GM12874 (cell line): Measurements from ENCODE around the gene SSBP2.

Source experiments
- TF ChIP-seq, protein P1 (sequence below): IDR thresholded peaks from 2 replicates; pipeline ENCODE4 v1.5.1; 2011; ENCODE audit warnings: low read depth, mild to moderate bottlenecking, control low read depth, low read length, moderate library complexity; ENCODE audit not compliant: insufficient read depth

SSBP2 gene

DNA sequence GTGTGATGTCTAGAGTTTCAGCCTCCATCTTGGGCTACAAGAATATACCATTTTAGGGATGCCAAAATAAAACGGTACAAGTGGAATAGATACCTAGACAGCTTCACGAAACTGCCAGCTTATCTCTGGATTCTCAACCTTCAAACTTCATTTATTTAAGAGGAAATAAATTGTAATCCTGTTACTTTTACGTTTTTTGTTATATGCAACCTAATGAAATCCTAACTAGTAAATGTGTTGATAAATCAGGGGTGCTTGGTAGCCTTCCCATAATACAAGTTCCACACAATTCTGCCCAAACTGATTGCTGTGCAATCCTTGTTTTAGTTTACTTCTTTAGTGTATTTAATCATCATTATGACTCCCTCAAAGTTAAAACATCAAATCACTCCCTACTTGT, 75.5 kb downstream of the SSBP2 start:
- TF ChIP-seq, protein P1, sequence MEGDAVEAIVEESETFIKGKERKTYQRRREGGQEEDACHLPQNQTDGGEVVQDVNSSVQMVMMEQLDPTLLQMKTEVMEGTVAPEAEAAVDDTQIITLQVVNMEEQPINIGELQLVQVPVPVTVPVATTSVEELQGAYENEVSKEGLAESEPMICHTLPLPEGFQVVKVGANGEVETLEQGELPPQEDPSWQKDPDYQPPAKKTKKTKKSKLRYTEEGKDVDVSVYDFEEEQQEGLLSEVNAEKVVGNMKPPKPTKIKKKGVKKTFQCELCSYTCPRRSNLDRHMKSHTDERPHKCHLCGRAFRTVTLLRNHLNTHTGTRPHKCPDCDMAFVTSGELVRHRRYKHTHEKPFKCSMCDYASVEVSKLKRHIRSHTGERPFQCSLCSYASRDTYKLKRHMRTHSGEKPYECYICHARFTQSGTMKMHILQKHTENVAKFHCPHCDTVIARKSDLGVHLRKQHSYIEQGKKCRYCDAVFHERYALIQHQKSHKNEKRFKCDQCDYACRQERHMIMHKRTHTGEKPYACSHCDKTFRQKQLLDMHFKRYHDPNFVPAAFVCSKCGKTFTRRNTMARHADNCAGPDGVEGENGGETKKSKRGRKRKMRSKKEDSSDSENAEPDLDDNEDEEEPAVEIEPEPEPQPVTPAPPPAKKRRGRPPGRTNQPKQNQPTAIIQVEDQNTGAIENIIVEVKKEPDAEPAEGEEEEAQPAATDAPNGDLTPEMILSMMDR = no peak

DNA sequence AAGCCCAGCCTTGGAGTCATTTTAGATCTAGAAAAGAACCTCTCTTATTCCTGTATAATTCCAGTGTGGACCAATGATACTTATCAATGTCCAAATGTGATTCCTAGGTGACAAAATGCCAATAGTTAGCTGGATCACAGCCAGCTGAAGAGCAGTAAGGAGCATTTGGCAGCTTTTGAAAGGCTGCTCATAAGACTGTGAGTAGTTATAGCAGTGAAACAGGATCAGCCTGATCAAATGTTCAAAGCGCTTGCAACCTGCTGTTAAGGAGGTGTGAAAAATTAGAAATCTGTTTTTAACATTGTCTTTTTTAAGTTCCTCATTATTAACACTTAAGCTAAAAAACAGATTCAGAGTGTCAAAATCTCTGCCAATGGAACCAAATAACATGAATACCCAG, 85.1 kb downstream of the SSBP2 start:
- TF ChIP-seq, protein P1 = no peak

DNA sequence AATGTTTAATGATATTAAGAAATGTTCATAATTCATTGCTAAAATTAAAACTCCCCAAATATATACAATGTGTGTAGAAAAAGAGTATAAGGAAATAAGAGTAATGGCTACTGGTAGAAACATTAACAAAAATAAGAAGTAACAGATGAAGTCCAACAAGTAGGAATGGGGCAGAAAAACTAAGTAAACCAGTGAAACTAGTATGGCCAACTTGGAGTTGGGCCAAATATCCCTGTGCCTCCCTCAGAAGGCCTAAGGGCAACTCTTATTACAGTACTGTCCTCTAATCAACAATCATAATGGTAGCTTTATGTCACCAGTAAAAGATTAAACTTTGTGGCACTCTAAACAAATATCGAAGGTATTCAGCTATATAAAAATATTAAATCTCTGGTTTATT, 93.5 kb downstream of the SSBP2 start:
- TF ChIP-seq, protein P1 = no peak

DNA sequence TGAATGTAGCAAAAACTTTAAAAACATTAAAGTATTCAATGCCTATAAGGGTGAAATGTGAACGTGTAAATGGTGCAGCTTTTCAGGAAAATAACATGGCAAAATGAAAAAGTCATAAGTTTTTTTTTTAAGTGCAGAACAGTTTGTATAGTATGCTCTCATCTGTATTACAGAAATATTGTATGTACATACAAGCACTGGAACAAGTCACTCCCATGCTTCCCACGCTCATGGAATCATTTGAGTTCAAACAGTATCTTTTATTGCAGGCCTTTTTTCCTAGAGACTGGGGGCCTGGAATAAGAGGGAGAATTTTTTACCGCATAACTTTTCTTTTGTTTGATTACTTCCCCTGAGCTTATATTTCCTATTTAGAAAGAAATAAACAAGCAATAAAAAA, 94.1 kb downstream of the SSBP2 start:
- TF ChIP-seq, protein P1 = no peak

DNA sequence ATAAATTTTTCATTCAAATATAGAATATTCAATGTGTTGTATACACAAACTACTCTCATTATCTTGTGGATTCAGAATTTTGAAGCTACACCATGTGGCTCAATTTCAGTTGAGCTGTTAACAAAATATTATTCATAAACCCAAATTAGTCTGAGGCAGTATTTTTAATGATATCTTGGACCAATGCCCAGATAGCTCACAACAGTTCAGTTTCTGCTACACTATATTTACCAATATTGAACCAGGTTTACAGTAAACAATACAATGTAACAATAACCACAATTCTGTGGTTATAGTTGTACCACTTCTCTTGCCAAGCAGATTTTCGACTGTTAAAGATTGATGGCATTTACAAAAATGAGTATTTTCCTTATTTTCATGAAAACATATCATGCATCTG, 99.9 kb downstream of the SSBP2 start:
- TF ChIP-seq, protein P1 = no peak

DNA sequence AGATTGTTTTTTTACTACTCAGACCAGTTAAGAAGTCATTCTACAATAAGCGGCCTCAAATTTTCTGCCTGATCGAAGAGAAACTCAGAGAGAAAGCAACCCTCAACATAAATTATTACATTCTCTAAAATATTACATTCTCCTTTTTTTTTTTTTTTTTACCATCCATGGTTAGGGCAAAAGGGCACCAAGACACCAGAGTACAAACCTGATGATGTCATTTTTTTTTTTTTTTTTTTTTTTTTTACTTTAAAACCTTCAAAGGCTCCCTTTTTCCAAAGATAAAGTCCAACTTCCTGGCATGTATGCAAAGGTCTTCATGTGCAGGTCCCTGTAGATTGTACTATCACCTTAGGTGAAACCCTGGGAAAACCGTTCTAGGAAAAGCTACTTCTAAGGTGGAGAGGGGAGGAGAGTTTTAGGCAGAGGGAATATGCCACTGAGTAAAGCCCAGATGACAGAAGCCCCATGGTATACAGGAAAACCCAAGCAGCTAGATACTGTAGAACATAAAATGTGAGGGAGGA, 104.4 kb downstream of the SSBP2 start:
- TF ChIP-seq, protein P1 = no peak

DNA sequence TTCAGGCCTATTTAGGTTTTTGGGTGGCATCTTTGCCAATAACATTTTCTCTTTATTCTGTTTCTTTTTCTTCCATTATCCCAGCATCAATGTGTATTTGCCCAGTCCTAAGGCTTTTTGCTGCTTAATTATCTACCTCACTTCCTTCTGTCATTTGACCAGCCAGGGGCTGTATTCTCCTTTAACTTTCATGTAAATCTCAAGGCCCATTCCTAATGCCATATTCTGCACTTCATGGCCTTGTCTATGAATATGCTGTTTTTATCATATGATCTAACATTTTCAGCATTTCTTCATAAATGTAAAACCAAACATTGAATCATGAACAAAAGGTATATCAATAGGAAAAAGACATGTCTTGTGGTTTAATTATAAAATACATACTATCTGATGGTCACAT, 108.7 kb downstream of the SSBP2 start:
- TF ChIP-seq, protein P1 = no peak
